Measurements from ENCODE around the gene SPCS1.

SPCS1 gene

DNA sequence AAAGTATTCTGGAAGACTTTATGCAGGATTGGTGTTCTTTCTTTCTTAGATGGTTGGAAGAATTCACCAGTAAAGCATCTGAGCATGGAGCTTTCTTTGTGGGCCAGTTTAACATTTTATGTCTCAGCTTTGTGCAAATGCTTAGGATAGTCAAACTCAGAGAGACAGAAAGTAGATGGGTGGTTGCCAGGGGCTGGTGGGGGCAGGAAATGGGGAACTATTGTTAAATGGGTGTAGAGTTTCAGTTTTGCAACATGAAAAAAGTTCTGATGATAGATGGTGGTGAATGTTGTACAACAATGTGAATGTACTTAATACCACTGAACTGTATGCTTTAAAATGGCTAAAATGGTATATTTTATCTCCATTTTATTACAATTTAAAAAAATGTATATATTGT lies 24.8 kb downstream of the SPCS1 start:
- no peak for DNase-seq (ENCODE audit: low spot score)

DNA sequence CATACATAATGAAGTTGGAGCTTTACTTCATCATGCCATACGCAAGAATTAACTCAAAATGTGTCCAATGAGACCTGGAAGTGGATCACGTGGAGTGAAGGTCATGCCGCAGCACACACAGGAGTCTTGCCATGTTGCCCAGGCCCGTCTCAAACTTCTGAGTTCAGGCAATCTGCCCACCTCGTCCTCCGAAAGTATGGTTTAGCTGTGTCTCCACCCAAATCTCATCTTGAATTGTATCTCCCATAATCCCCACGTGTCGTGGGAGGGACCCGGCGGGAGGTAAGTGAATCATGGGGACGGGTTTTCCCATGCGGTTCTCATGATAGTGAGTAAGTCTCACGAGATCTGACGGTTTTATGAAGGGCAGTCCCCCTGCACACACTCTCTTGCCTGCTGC lies 25.7 kb downstream of the SPCS1 start:
- no peak for DNase-seq (ENCODE audit: low spot score)

GRCh38 chr3:52733256-52733891 lies 27.5 kb downstream of the SPCS1 start:
- DNase-seq (ENCODE audit: low spot score): no peak

DNA sequence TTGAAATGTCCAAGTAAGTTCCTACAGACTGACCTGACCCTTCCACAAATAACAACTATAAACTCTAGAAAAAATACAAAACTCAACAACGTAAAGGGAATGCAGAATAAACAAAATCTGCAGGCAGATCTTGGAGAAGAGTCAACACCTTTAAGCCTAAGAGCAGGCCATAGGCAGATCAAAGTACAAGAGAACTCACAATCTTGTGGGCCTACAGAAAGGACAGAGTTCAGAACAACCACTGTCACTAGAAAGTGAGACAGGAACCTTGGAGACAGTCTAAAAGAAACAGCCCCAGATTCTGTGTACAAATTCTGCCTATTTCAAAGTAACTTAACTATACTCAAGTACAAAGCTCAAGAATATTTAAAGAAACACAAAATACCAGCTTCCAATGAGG lies 33.8 kb downstream of the SPCS1 start:
- no peak for DNase-seq (ENCODE audit: low spot score)

DNA sequence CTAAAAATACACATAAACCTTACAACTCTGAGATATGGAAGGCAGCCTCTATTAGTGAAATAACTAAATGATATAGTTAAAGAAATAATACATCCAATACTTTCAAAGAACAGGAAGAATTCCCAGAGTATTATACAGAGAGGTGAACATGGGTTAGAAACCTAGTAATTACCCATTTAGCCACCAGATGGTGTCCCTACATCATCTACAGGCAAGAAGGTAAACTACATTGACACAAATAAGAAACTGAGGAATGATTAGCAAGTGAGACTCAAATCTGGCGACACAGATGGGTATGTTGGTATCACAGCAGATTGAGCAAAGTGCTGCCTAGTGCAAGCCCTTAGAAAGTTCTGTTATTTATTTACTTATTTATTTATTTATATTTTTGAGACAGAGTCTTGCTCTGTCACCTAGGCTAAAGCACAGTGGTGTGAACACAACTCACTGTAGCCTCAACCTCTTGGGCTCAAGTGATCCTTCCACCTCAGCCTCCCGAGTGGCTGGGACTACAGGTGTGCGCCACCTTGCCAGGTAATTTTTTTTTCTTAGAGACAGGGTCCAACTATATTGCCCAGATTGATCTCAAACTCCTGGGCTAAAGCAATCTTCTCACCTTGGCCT lies 36.6 kb downstream of the SPCS1 start:
- peak; percentile 22 for DNase-seq (ENCODE audit: low spot score)

DNA sequence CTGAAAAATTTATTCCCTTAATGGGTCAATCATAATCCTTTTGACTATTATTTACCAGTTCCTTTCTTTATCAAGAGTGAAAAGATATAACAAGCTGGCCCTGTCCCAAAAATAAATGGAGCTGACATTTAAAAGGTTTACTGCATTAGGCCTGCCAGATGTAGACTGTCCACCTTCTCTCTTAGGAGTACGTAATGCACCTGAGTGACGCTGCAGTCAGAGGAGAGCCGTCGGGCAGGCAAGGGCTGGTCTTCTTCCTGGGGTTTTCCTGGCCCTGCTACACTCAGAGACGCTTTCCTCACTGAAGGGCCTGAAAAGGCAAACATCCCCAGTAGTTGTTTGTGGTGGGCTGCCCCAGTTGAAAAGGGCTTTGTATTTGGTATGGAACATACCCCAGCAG lies 37.2 kb downstream of the SPCS1 start:
- DNase-seq (ENCODE audit: low spot score): no peak

DNA sequence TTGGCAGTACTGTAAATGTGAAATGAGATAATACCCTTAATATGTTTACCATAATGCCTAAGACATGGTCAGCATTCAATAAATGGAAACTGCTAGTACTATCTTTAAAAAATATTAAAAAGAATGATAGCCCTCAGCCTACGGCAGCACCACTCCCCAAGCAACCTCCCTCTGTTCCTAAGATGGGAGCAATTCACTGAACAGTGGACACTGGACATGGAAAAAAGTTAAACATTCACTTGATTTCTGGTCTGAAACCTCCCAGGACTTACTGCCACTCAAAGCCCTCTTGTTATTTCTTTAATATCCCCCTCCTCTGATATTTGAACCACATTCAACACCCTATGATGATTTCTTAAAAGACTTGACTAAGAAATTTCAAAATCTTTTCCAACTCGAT lies 37.8 kb downstream of the SPCS1 start:
- no peak for DNase-seq (ENCODE audit: low spot score)

DNA sequence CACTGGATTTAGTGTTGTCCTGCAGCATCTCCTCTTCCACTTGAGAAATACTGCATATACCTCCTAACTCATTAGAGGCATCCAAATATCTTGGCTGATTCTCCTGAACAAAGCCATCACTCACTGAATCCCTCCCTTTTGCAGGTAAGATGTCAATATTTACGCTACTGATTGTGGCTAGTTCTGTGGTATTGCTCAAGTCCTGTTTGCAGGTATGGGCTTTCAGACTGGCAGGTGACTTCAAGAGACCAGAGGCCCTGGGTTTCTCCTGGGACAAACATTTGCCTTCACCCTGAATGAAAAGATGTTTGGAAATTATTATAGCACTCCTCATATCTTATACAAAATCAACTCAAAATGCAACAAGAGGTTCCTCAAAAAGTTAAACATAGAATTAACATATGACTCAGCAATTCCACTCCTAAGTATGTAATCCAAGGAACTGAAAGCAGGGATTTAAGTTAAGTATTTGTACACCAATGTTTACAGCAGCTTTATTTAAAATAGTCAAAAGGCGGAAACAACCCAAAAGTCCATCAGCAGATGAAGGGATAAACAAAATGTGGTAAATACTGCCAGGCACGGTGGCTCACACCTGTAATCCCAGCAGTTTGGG lies 46.2 kb downstream of the SPCS1 start:
- no peak for DNase-seq (ENCODE audit: low spot score)

DNA sequence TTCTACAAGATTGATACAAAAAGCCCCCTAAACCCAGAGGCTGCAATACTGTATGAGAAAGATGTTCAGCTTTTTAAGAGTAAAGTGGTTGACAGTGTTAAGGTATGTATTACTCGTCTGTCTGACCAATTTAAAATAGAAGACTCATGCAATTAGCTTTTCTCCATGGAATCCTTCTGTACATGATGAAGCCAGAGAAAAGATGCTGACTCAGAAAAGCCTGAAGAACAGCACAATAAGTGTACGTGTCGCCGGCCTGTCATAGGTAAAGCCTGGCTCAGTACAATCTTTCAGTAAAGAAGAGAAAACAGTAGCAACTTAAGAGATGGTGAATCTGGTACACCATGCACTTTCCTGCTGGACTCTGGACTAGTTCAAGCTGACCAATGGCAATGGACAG lies 48.5 kb downstream of the SPCS1 start:
- DNase-seq (ENCODE audit: low spot score): no peak

GRCh38 chr3:52756141-52756540 lies 50.2 kb downstream of the SPCS1 start:
- no peak for DNase-seq (ENCODE audit: low spot score)

Data from kidney capillary endothelial cell (primary cell).